HUES6 (cell line): ENCODE results near the gene MRPL55.

Experiments
- H3K27ac ChIP-seq: 2 replicates; pipeline ENCODE4 v1.7.0; 2013; ENCODE audit warnings: low read depth, mild to moderate bottlenecking, low read length, inconsistent platforms
- H3K27me3 ChIP-seq: 2 replicates; pipeline ENCODE4 v1.6.1; 2013; ENCODE audit warnings: low read length; ENCODE audit not compliant: control insufficient read depth, insufficient read depth
- H3K36me3 ChIP-seq: 2 replicates; pipeline ENCODE4 v1.6.1; 2013; ENCODE audit warnings: low read length; ENCODE audit not compliant: control insufficient read depth, insufficient read depth
- H3K4me1 ChIP-seq: 2 replicates; pipeline ENCODE4 v1.6.1; 2013; ENCODE audit warnings: low read length; ENCODE audit not compliant: control insufficient read depth, insufficient read depth
- H3K4me3 ChIP-seq: 2 replicates; pipeline ENCODE4 v1.5.1; 2013; ENCODE audit warnings: low read depth, low read length
- H3K9ac ChIP-seq: one replicate; pipeline ENCODE4 v1.6.1; 2013; ENCODE audit warnings: mild to moderate bottlenecking, low read length
- H3K9me3 ChIP-seq: 2 replicates; pipeline ENCODE4 v1.6.1; 2013; ENCODE audit warnings: low read depth, low read length; ENCODE audit not compliant: control insufficient read depth, insufficient read depth

MRPL55 gene

GRCh38 chr1:228109073-228109961, at the start of gene MRPL55:
MRPL55 (minus strand) TSS chr1:228109299; CDS start chr1:228108260, 1,039 bp downstream.
- H3K27me3 ChIP-seq, result 0 out of 2 replicates have a peak, but pooled peaks cover 2% of the 10 kb centered on the region
- no peaks in the 10 kb centered on the region for H3K9me3 ChIP-seq
- H3K27ac ChIP-seq, result peak within 1 kb of the TSS; percentile 52; the same call in 1 of the 2 replicates
- H3K4me1 ChIP-seq, result peaks cover 7% of the 10 kb centered on the region; the same call in 1 of the 2 replicates
- peaks cover 22% of the 10 kb centered on the region for H3K36me3 ChIP-seq
- peak within 1 kb of the TSS; percentile 79 for H3K4me3 ChIP-seq
- peak within 1 kb of the TSS; percentile 86 for H3K9ac ChIP-seq

GRCh38 chr1:228158151-228159007, 49.3 kb upstream of the MRPL55 start:
- no peak overlapping the region for H3K9ac ChIP-seq
- peaks cover 10% of the 10 kb centered on the region; the same call in 1 of the 2 replicates for H3K27me3 ChIP-seq
- H3K36me3 ChIP-seq, result no peaks in the 10 kb centered on the region
- no peak overlapping the region for H3K27ac ChIP-seq
- H3K9me3 ChIP-seq, result no peaks in the 10 kb centered on the region
- peak overlapping the region; percentile 13; the same call in 1 of the 2 replicates for H3K4me3 ChIP-seq
- H3K4me1 ChIP-seq, result peaks cover 24% of the 10 kb centered on the region

- Histone ChIP-seq H3K27ac (no peak overlapping the region), H3K27me3 (peaks cover 10% of the 10 kb centered on the region; the same call in 1 of the 2 replicates), H3K9ac (no peak overlapping the region), H3K4me3 (no peak overlapping the region), H3K4me1 (peaks cover 17% of the 10 kb centered on the region), H3K9me3 (no peaks in the 10 kb centered on the region), H3K36me3 (no peaks in the 10 kb centered on the region)
Measured at GRCh38 chr1:228157729-228158126, 48.6 kb upstream of the MRPL55 start.

GRCh38 chr1:228156941-228157728, 48.0 kb upstream of the MRPL55 start:
- H3K4me3 ChIP-seq, result no peak overlapping the region
- H3K27ac ChIP-seq, result no peak overlapping the region
- no peaks in the 10 kb centered on the region for H3K36me3 ChIP-seq
- H3K9ac ChIP-seq, result no peak overlapping the region
- no peaks in the 10 kb centered on the region for H3K9me3 ChIP-seq
- H3K27me3 ChIP-seq, result peaks cover 10% of the 10 kb centered on the region; the same call in 1 of the 2 replicates
- H3K4me1 ChIP-seq, result peaks cover 11% of the 10 kb centered on the region

GRCh38 chr1:228156515-228156881, 47.4 kb upstream of the MRPL55 start:
- Histone ChIP-seq H3K36me3 (no peaks in the 10 kb centered on the region), H3K4me1 (peaks cover 8% of the 10 kb centered on the region; the same call in 1 of the 2 replicates), H3K9ac (no peak overlapping the region), H3K27me3 (peaks cover 10% of the 10 kb centered on the region; the same call in 1 of the 2 replicates), H3K4me3 (no peak overlapping the region), H3K27ac (no peak overlapping the region), H3K9me3 (no peaks in the 10 kb centered on the region)

- Histone ChIP-seq H3K4me1 (peaks cover 8% of the 10 kb centered on the region; the same call in 1 of the 2 replicates), H3K9me3 (no peaks in the 10 kb centered on the region), H3K4me3 (no peak overlapping the region), H3K27me3 (peaks cover 10% of the 10 kb centered on the region; the same call in 1 of the 2 replicates), H3K36me3 (no peaks in the 10 kb centered on the region), H3K9ac (no peak overlapping the region), H3K27ac (no peak overlapping the region)
Measured at GRCh38 chr1:228155596-228156514, 46.8 kb upstream of the MRPL55 start.

- peaks cover 10% of the 10 kb centered on the region; the same call in 1 of the 2 replicates for H3K27me3 ChIP-seq
- no peak overlapping the region for H3K4me3 ChIP-seq
- no peak overlapping the region for H3K9ac ChIP-seq
- H3K4me1 ChIP-seq, result peaks cover 12% of the 10 kb centered on the region; the same call in 1 of the 2 replicates
- H3K9me3 ChIP-seq, result no peaks in the 10 kb centered on the region
- H3K27ac ChIP-seq, result no peak overlapping the region
- no peaks in the 10 kb centered on the region for H3K36me3 ChIP-seq
Measured at GRCh38 chr1:228154670-228155571, 45.8 kb upstream of the MRPL55 start.

- H3K27ac ChIP-seq, result no peak overlapping the region
- H3K4me3 ChIP-seq, result no peak overlapping the region
- no peaks in the 10 kb centered on the region for H3K36me3 ChIP-seq
- no peaks in the 10 kb centered on the region for H3K9me3 ChIP-seq
- H3K27me3 ChIP-seq, result peaks cover 8% of the 10 kb centered on the region; the same call in 1 of the 2 replicates
- no peak overlapping the region for H3K9ac ChIP-seq
- H3K4me1 ChIP-seq, result peaks cover 19% of the 10 kb centered on the region
Measured at GRCh38 chr1:228154021-228154669, 45.0 kb upstream of the MRPL55 start.

GRCh38 chr1:228152918-228153258, 43.8 kb upstream of the MRPL55 start:
- peaks cover 22% of the 10 kb centered on the region for H3K4me1 ChIP-seq
- H3K36me3 ChIP-seq, result peaks cover 3% of the 10 kb centered on the region
- H3K4me3 ChIP-seq, result no peak overlapping the region
- no peak overlapping the region for H3K9ac ChIP-seq
- peaks cover 3% of the 10 kb centered on the region; the same call in 1 of the 2 replicates for H3K27me3 ChIP-seq
- no peak overlapping the region for H3K27ac ChIP-seq
- H3K9me3 ChIP-seq, result no peaks in the 10 kb centered on the region
